Measurements from ENCODE around the gene URI1. TPM values are rescaled to one million over a fixed set of nuclear protein-coding genes. Genes with fewer than 3 reads are reported as not detected.

URI1 gene
- total RNA-seq, 1 donor from 2014 or later, result 101 TPM

- H3K27me3 ChIP-seq (ENCODE audit: control insufficient read depth, insufficient read depth, low read length), result no peaks in the 10 kb centered on the region
- DNase-seq (ENCODE audit: low read depth) (no peak), FAIRE-seq (no peak)
- no peaks in the 10 kb centered on the region for H3K36me3 ChIP-seq (ENCODE audit: control insufficient read depth, insufficient read depth, low read length)
- TF ChIP-seq, protein P1, sequence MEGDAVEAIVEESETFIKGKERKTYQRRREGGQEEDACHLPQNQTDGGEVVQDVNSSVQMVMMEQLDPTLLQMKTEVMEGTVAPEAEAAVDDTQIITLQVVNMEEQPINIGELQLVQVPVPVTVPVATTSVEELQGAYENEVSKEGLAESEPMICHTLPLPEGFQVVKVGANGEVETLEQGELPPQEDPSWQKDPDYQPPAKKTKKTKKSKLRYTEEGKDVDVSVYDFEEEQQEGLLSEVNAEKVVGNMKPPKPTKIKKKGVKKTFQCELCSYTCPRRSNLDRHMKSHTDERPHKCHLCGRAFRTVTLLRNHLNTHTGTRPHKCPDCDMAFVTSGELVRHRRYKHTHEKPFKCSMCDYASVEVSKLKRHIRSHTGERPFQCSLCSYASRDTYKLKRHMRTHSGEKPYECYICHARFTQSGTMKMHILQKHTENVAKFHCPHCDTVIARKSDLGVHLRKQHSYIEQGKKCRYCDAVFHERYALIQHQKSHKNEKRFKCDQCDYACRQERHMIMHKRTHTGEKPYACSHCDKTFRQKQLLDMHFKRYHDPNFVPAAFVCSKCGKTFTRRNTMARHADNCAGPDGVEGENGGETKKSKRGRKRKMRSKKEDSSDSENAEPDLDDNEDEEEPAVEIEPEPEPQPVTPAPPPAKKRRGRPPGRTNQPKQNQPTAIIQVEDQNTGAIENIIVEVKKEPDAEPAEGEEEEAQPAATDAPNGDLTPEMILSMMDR (IDR thresholded peaks at IDR 0.05; ENCODE audit: insufficient read depth, low read length, severe bottlenecking), result no peak
- H3K4me3 ChIP-seq (ENCODE audit: low read depth, low read length), result no peak overlapping the region
These were observed 25.6 kb downstream of the URI1 start for GRCh38 chr19:29967623-29968022.

GRCh38 chr19:29969891-29970290, 27.9 kb downstream of the URI1 start:
- Histone ChIP-seq H3K27me3 (ENCODE audit: control insufficient read depth, insufficient read depth, low read length) (no peaks in the 10 kb centered on the region), H3K36me3 (ENCODE audit: control insufficient read depth, insufficient read depth, low read length) (no peaks in the 10 kb centered on the region), H3K4me3 (ENCODE audit: low read depth, low read length) (no peak overlapping the region)
- DNase-seq (ENCODE audit: low read depth), result no peak
- TF ChIP-seq, protein P1 (IDR thresholded peaks at IDR 0.05; ENCODE audit: insufficient read depth, low read length, severe bottlenecking), result no peak
- no peak for FAIRE-seq

DNA sequence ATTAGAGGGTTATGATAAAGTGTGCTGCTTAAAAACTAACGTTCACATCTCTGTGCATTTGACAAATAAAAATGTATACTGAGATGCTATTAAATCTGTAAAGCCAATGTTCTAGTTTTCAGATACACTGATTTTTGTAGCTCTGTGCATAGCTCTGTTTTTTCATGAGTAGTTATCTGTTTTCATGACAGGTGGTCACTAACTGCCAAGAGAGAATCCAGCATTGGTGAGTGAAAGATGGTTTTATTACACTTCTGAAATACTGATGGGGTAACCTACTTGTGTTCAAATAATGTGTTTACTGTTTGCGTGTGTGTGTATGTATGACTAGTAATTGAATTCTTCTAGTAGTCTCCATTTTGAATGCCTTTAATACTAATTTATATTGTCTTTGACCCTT, 29.0 kb downstream of the URI1 start:
- no peak overlapping the region for H3K4me3 ChIP-seq (ENCODE audit: low read depth, low read length)
- no peaks in the 10 kb centered on the region for H3K27me3 ChIP-seq (ENCODE audit: control insufficient read depth, insufficient read depth, low read length)
- DNase-seq (ENCODE audit: low read depth) (no peak), FAIRE-seq (no peak)
- TF ChIP-seq, protein P1 (IDR thresholded peaks at IDR 0.05; ENCODE audit: insufficient read depth, low read length, severe bottlenecking), result no peak
- no peaks in the 10 kb centered on the region for H3K36me3 ChIP-seq (ENCODE audit: control insufficient read depth, insufficient read depth, low read length)

DNA sequence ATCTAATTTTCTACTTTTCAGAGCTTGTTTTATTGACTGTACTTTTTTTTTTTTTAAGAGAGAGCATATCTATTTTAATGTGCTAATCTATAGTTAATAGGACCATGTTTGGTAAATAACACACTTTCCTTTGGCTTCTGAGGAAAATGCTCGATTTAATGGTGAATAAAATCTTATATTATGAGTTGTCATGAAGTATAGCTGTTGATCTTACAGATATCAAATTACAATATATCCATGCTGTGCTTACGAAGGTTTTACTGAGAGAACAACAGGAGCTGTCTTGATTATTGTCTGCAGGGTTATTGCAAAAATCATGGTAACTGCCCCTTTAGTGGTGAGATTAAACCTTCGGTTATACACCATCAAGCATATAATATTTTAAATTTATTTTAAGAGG, 29.6 kb downstream of the URI1 start:
- H3K4me3 ChIP-seq (ENCODE audit: low read depth, low read length), result no peak overlapping the region
- TF ChIP-seq, protein P1 (IDR thresholded peaks at IDR 0.05; ENCODE audit: insufficient read depth, low read length, severe bottlenecking), result no peak
- FAIRE-seq, result no peak

GRCh38 chr19:29974701-29975100, 32.7 kb downstream of the URI1 start:
- H3K4me3 ChIP-seq (ENCODE audit: low read depth, low read length), result no peak overlapping the region
- FAIRE-seq, result no peak
- H3K36me3 ChIP-seq (ENCODE audit: control insufficient read depth, insufficient read depth, low read length), result no peaks in the 10 kb centered on the region
- no peaks in the 10 kb centered on the region for H3K27me3 ChIP-seq (ENCODE audit: control insufficient read depth, insufficient read depth, low read length)
- TF ChIP-seq, protein P1 (IDR thresholded peaks at IDR 0.05; ENCODE audit: insufficient read depth, low read length, severe bottlenecking), result no peak
- DNase-seq (ENCODE audit: low read depth), result no peak

More for the DNA sequence above, 29.6 kb downstream of the URI1 start:
- no peaks in the 10 kb centered on the region for H3K27me3 ChIP-seq (ENCODE audit: control insufficient read depth, insufficient read depth, low read length)
- no peaks in the 10 kb centered on the region for H3K36me3 ChIP-seq (ENCODE audit: control insufficient read depth, insufficient read depth, low read length)
- DNase-seq (ENCODE audit: low read depth), result no peak

- H3K27me3 ChIP-seq (ENCODE audit: control insufficient read depth, insufficient read depth, low read length), result no peaks in the 10 kb centered on the region
- DNase-seq (ENCODE audit: low read depth) (no peak), FAIRE-seq (no peak)
- no peak overlapping the region for H3K4me3 ChIP-seq (ENCODE audit: low read depth, low read length)
- TF ChIP-seq, protein P1 (IDR thresholded peaks at IDR 0.05; ENCODE audit: insufficient read depth, low read length, severe bottlenecking), result no peak
- no peaks in the 10 kb centered on the region for H3K36me3 ChIP-seq (ENCODE audit: control insufficient read depth, insufficient read depth, low read length)
These were observed 34.3 kb downstream of the URI1 start for GRCh38 chr19:29976151-29976943.
